Glutamatergic neuron (in vitro differentiated cells): Measurements from ENCODE around the gene EPHA4. TPM values are rescaled to one million over a fixed set of nuclear protein-coding genes. Genes with fewer than 3 reads are reported as not detected.

Source experiments
- DNase-seq: peaks from one replicate; pipeline ENCODE4 v3.0.0; 2022
- H3K27ac Mint-ChIP-seq: one replicate; pipeline ENCODE4 v1.8.0; 2020; ENCODE audit warnings: mild to moderate bottlenecking, mixed read lengths, inconsistent platforms; ENCODE audit not compliant: unreplicated experiment
- H3K27me3 Mint-ChIP-seq: one replicate; pipeline ENCODE4 v1.8.0; 2020; ENCODE audit warnings: mild to moderate bottlenecking, moderate library complexity, mixed read lengths, inconsistent platforms; ENCODE audit not compliant: unreplicated experiment
- H3K36me3 Mint-ChIP-seq: one replicate; pipeline ENCODE4 v1.8.0; 2020; ENCODE audit warnings: mild to moderate bottlenecking, mixed read lengths, inconsistent platforms; ENCODE audit not compliant: unreplicated experiment
- H3K4me1 Mint-ChIP-seq: one replicate; pipeline ENCODE4 v1.8.0; 2020; ENCODE audit warnings: mild to moderate bottlenecking, low read depth, mixed read lengths, inconsistent platforms; ENCODE audit not compliant: unreplicated experiment
- H3K4me3 Mint-ChIP-seq: one replicate; pipeline ENCODE4 v1.8.0; 2020; ENCODE audit warnings: mild to moderate bottlenecking, mixed read lengths, inconsistent platforms; ENCODE audit not compliant: unreplicated experiment
- H3K9me3 Mint-ChIP-seq: one replicate; pipeline ENCODE4 v1.8.0; 2020; ENCODE audit warnings: mild to moderate bottlenecking, moderate library complexity, mixed read lengths, inconsistent platforms; ENCODE audit not compliant: unreplicated experiment
- total RNA-seq: library from RNA; stranded (reverse); fragmentation: NEBNext Ultra II Directional; extraction: Animal tissue kit (Norgen Biotek cat#: 25700); gene quantifications from one replicate; pipeline ENCODE4 v1.2.1, GENCODE V29; 2021; ENCODE audit not compliant: unreplicated experiment
- TF ChIP-seq, protein P1 (sequence below): fragments of 200-600 bp; sonication (generic); IDR thresholded peaks from one replicate; pipeline ENCODE4 v1.5.0; 2021; ENCODE audit not compliant: partially characterized antibody, unreplicated experiment

Gene EPHA4
- total RNA-seq, 1 donor from 2014 or later, result 57.2 TPM

DNA sequence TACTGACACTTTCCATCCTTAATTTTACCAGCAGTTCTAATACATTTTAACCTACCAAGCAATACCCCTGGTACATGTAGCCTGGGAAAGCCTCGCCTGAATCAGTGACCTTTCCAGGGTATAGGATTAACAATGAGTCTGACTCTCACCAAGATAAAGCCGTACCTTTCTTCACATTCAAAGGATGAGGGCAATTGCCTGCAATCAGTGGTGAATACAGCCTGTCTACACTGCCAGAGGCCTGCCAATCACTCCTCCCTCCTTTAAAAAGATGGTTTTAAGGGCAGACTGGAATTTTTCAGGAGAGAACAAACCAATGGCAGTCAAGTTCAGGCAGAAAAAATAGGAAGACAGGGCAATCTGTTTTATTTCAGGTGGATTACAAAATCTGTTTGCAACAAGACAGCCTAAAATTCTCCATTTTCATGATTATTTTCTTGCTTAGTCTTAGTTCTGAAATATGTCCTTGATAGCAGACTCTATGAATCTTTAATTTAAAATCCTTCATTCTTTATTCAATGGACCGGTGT is 4.8 kb downstream of the EPHA4 start:
- H3K4me3 Mint-ChIP-seq, result peak overlapping the region; percentile 32
- no peak for DNase-seq
- H3K27me3 Mint-ChIP-seq, result peaks cover 10% of the 10 kb centered on the region
- peaks cover 8% of the 10 kb centered on the region for H3K9me3 Mint-ChIP-seq
- TF ChIP-seq, protein P1, sequence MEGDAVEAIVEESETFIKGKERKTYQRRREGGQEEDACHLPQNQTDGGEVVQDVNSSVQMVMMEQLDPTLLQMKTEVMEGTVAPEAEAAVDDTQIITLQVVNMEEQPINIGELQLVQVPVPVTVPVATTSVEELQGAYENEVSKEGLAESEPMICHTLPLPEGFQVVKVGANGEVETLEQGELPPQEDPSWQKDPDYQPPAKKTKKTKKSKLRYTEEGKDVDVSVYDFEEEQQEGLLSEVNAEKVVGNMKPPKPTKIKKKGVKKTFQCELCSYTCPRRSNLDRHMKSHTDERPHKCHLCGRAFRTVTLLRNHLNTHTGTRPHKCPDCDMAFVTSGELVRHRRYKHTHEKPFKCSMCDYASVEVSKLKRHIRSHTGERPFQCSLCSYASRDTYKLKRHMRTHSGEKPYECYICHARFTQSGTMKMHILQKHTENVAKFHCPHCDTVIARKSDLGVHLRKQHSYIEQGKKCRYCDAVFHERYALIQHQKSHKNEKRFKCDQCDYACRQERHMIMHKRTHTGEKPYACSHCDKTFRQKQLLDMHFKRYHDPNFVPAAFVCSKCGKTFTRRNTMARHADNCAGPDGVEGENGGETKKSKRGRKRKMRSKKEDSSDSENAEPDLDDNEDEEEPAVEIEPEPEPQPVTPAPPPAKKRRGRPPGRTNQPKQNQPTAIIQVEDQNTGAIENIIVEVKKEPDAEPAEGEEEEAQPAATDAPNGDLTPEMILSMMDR, result no peak
- H3K4me1 Mint-ChIP-seq, result peaks cover 48% of the 10 kb centered on the region
- no peak overlapping the region for H3K27ac Mint-ChIP-seq
- peaks cover 5% of the 10 kb centered on the region for H3K36me3 Mint-ChIP-seq

DNA sequence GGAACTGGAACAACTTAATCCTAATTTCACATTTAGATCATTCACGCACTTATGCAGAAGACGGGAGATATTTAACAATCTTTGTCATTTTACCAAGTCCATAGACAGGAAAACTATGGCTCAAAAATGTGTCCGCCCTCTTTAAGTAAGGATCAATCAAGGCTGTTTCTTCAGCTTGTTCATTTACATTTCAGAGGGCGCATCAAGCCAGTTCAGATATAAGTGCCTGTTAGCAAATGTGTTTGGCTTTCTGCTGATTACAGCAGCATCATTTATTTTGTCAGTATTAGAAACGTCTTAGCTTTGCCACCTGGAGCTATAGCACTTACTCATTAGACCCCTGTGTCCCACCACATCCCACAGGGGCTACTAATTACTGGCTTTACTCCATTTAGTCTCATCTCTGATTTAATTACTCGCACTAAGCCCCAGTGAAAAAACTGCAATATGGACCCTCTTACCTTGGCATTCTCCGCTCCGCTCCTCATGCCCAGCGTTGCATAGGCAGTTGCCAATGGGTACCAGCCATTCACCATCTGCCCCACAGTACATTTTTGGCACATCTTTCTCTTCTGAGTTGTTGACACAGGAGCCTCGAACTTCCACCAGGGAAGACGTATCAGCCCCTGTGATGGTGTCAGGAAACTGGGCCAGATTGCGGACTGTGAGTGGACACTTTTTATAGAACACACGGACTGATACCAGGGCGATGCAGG is 8.7 kb downstream of the EPHA4 start:
- Mint-ChIP-seq H3K9me3 (no peaks in the 10 kb centered on the region), H3K36me3 (no peaks in the 10 kb centered on the region), H3K27ac (no peak overlapping the region), H3K4me3 (peak overlapping the region; percentile 56), H3K27me3 (no peaks in the 10 kb centered on the region), H3K4me1 (peaks cover 42% of the 10 kb centered on the region)
- no peak for DNase-seq
- TF ChIP-seq, protein P1, result no peak

DNA sequence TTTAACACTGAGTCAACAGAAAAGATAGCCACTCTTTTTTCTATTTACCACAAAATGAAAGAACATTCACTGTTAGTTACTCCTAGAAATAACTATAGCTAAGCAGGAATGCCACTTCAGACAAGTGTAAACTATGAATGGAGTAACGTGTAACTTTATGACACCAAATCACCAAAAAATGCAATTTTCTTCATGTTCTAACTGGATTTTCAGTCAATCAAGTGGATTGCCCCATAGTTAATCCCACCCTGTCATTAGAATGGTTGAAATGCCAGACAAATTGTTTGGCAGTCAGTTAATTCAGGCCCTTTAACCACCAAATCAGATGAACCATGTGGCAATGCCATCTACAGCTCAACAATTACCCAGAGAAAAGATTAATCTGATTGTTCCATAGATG is 9.9 kb downstream of the EPHA4 start:
- Mint-ChIP-seq H3K4me3 (no peak overlapping the region), H3K27ac (no peak overlapping the region), H3K9me3 (no peaks in the 10 kb centered on the region), H3K27me3 (no peaks in the 10 kb centered on the region), H3K36me3 (no peaks in the 10 kb centered on the region), H3K4me1 (peaks cover 38% of the 10 kb centered on the region)
- TF ChIP-seq, protein P1, result no peak
- no peak for DNase-seq

DNA sequence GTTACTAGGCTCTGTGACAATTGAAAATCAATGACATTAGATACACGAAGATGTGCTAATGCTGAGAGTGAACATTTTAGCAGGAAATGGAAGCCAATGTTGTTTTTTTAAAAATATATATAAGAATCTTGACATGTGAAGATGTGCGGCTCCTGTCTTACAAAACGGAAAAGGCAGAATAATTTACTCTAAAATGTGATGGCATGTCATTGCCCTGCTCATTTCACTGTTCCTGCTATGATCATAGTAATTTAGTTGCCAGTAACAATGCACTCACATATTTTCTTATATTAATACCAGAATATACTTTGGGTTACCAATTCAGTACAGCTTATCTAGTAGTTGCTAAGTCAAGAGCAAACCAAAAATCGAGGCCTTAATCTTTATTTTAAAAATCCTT is 10.3 kb downstream of the EPHA4 start:
- DNase-seq, result no peak
- Mint-ChIP-seq H3K4me1 (peaks cover 40% of the 10 kb centered on the region), H3K4me3 (no peak overlapping the region), H3K27ac (no peak overlapping the region), H3K9me3 (no peaks in the 10 kb centered on the region), H3K36me3 (no peaks in the 10 kb centered on the region), H3K27me3 (no peaks in the 10 kb centered on the region)
- TF ChIP-seq, protein P1, result no peak

DNA sequence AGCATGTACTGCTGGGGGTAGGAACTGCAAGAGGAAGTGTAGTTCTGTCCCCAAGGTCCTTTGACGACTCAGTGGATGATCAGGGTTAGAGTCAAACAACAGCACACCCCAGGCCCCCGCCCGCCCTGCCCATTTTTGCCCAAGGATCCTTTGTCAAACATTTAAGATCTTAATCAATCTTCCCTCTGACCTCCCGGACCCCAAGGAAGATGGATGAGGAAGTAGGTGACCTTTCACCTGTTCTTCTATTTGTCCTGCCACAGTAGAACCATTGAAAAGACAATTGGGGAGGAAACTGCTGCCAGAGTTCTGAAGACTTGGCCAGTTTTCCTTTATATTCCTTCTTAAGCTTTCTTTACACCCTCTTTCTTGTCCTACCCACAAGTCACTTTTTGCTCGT is 12.1 kb downstream of the EPHA4 start:
- Mint-ChIP-seq H3K27ac (no peak overlapping the region), H3K36me3 (no peaks in the 10 kb centered on the region), H3K27me3 (no peaks in the 10 kb centered on the region), H3K4me1 (peaks cover 45% of the 10 kb centered on the region), H3K4me3 (no peak overlapping the region), H3K9me3 (peaks cover 3% of the 10 kb centered on the region)
- TF ChIP-seq, protein P1, result no peak
- DNase-seq, result no peak
